ENCODE data around the gene GLB1L3.

GLB1L3 gene

GRCh38 chr11:134238956-134239355 lies 37.2 kb upstream of the GLB1L3 start:
- peaks cover 34% of the 10 kb centered on the region for H3K36me3 Mint-ChIP-seq (ENCODE audit: low read depth)
- TF ChIP-seq CTCF (IDR thresholded peaks at IDR 0.05) = no peak
- H3K4me3 Mint-ChIP-seq = no peak overlapping the region
- no peaks in the 10 kb centered on the region for H3K9me3 Mint-ChIP-seq
- H3K27ac Mint-ChIP-seq = no peak overlapping the region
- no peaks in the 10 kb centered on the region for H3K4me1 Mint-ChIP-seq
- DNase-seq = no peak
- peaks cover 3% of the 10 kb centered on the region for H3K27me3 Mint-ChIP-seq (ENCODE audit: low read depth, poor library complexity)

- no peak for TF ChIP-seq CTCF (IDR thresholded peaks at IDR 0.05)
- no peak overlapping the region for H3K27ac Mint-ChIP-seq
- no peak overlapping the region for H3K4me3 Mint-ChIP-seq
- DNase-seq = no peak
- H3K36me3 Mint-ChIP-seq (ENCODE audit: low read depth) = peaks cover 26% of the 10 kb centered on the region
- no peaks in the 10 kb centered on the region for H3K9me3 Mint-ChIP-seq
- H3K4me1 Mint-ChIP-seq = no peaks in the 10 kb centered on the region
- peaks cover 3% of the 10 kb centered on the region for H3K27me3 Mint-ChIP-seq (ENCODE audit: low read depth, poor library complexity)
Measured at GRCh38 chr11:134240592-134240991, 35.6 kb upstream of the GLB1L3 start.

- no peak for DNase-seq
- Mint-ChIP-seq H3K4me3 (no peak overlapping the region), H3K27me3 (ENCODE audit: low read depth, poor library complexity) (peaks cover 3% of the 10 kb centered on the region), H3K4me1 (no peaks in the 10 kb centered on the region), H3K27ac (no peak overlapping the region), H3K36me3 (ENCODE audit: low read depth) (peaks cover 23% of the 10 kb centered on the region), H3K9me3 (no peaks in the 10 kb centered on the region)
- TF ChIP-seq CTCF (IDR thresholded peaks at IDR 0.05) = no peak
Measured at GRCh38 chr11:134242376-134242775, 33.8 kb upstream of the GLB1L3 start.

GRCh38 chr11:134243913-134244312 lies 32.3 kb upstream of the GLB1L3 start:
- peaks cover 26% of the 10 kb centered on the region for H3K36me3 Mint-ChIP-seq (ENCODE audit: low read depth)
- H3K27me3 Mint-ChIP-seq (ENCODE audit: low read depth, poor library complexity) = no peaks in the 10 kb centered on the region
- DNase-seq = no peak
- H3K4me3 Mint-ChIP-seq = no peak overlapping the region
- H3K4me1 Mint-ChIP-seq = no peaks in the 10 kb centered on the region
- H3K9me3 Mint-ChIP-seq = no peaks in the 10 kb centered on the region
- TF ChIP-seq CTCF (IDR thresholded peaks at IDR 0.05) = no peak
- no peak overlapping the region for H3K27ac Mint-ChIP-seq

GRCh38 chr11:134244593-134244992 lies 31.6 kb upstream of the GLB1L3 start:
- Mint-ChIP-seq H3K9me3 (no peaks in the 10 kb centered on the region), H3K27me3 (ENCODE audit: low read depth, poor library complexity) (no peaks in the 10 kb centered on the region), H3K36me3 (ENCODE audit: low read depth) (peaks cover 26% of the 10 kb centered on the region), H3K4me1 (no peaks in the 10 kb centered on the region), H3K4me3 (no peak overlapping the region), H3K27ac (no peak overlapping the region)
- TF ChIP-seq CTCF (IDR thresholded peaks at IDR 0.05) = peak; percentile 44
- DNase-seq = peak; percentile 16

- TF ChIP-seq CTCF (IDR thresholded peaks at IDR 0.05) = no peak
- H3K36me3 Mint-ChIP-seq (ENCODE audit: low read depth) = peaks cover 20% of the 10 kb centered on the region
Measured at GRCh38 chr11:134245434-134245833, 30.7 kb upstream of the GLB1L3 start.

More at GRCh38 chr11:134245434-134245833, 30.7 kb upstream of the GLB1L3 start:
- no peaks in the 10 kb centered on the region for H3K27me3 Mint-ChIP-seq (ENCODE audit: low read depth, poor library complexity)
- no peaks in the 10 kb centered on the region for H3K9me3 Mint-ChIP-seq
- H3K4me3 Mint-ChIP-seq = no peak overlapping the region
- no peaks in the 10 kb centered on the region for H3K4me1 Mint-ChIP-seq
- DNase-seq = no peak
- no peak overlapping the region for H3K27ac Mint-ChIP-seq
